ENCODE measurements around the gene TCF4.

Gene TCF4

DNA sequence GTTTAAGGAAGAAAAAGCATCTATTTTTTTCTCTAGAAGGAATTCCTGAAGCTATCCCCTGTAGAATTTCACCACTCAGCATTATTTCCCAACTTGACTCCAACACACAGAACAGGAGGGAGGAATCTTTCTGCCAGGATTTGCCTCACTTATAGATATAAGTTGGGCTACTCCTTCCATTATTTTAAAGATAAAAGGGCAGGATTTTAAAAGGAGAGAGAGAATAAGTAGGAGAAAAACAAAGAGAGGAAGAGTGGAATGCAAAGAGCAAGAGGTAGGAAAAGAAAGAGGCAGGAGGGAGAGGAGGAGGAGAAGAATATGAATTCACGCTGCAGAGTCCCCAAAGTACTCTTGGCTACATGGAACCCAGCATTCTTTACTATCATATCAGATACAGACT is 182.5 kb downstream of the TCF4 start:
- no peak for DNase-seq

DNA sequence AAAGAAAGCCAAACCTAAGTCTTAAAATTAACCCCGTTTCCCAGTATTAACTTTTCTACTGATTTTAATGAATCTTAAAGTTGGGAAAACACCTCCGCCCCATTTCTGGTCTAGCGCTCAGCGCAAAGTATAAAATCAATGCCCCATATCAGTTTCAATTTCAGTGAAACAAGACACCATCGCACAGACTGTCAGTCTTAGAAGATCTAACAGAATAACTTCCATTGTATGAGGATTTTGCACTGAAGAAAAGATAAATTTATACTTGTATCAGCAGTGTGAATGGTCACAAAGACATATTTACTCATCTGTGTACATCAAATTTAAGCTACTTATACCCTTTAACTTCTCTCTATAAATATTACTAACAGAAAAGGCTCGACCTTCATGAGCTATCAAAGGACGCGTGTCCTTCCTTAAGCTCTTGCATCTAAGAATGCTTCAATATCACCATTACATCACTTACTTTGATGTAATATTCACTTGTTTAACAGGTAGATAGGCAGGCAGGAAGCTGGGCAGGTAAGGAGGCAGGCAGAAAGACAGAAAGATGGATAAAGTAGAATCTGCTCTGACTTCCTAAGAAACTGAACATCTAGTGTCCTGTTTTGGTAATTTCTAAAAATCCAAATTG is 183.0 kb downstream of the TCF4 start:
- no peak for DNase-seq

DNA sequence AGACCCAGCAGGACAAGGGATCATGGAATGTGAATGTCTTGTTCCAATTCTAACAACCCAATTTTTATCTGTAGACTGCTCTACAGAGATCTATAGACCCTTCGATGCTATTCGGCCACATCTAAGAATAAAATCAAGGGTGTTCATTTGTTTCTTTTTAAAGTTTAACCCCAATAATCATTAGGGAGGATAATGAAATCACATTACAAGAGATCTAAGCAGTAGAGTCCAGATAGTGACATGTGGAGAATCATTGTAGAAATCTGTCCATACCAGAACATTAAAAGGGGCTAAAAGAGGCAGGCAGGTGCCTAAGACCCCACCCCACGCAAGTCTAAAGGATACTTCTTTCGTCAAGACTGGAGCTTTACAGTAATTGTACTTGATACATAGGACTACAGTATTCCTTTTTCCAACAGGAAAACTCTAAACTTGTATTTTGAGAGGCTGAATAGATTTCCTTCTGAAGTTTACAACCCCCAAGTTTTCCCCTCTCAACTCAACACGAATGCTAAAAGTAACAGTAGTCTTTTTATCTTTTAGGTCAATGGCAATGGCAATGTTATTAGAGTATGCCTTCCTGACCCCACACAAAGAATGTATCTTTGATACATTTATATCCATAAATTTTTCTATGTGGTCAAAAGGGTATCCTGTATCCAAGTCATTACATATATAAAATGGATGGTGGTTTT is 183.7 kb downstream of the TCF4 start:
- no peak for DNase-seq

DNA sequence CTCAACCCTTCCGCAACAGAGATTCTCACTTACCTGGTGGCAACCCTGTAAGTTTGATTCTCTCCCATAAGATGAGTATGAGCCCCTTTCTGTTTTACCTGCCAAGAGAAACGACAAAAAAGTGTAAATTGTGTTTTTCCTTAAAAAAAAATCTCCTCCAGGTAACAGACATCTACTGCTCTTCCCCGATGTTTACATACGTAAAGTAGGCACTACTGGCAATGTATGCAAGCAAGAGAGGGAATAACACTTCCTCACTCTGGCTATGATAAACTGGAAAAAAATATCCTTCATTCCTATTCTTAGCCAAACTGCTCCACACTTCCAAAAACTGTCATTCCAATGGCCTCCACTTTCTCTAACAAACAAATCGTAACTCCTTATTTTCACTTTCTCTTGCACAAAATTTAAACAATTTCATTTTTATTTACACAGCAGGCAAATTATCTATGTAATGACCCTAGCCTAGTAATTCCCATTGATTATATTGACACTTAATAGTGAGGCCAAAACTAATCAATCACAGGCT is 184.5 kb downstream of the TCF4 start:
- DNase-seq: no peak

DNA sequence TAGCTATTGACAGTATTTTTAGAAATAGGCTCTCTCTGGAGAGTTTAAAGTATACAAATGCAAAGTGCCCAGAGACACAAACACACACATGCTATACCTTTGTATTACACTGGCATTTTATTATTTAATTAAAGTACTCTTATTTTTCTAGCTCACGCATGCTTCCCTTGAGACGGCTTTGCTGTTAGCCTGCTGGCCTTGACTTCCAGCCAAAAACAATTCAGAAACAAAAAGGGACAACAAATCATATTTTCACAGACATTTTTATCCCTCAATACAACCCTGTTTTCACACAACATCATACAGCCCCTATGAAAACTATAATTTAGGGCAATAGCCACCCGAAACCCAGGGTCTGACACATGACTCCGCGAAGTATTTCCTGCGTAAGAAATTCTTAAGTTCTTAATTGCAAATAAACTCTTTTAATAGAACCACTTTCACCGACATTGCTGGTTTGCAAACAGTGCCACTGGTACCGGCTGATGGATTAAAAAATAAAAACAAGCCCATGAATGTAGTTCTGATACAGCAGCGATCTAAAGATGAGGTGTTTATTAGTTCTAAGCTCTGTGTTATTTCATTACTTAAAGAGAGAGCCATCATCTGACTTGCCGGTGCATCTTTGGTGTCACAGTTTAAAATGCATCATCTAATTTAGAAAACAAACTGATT is 185.1 kb downstream of the TCF4 start:
- no peak for DNase-seq

DNA sequence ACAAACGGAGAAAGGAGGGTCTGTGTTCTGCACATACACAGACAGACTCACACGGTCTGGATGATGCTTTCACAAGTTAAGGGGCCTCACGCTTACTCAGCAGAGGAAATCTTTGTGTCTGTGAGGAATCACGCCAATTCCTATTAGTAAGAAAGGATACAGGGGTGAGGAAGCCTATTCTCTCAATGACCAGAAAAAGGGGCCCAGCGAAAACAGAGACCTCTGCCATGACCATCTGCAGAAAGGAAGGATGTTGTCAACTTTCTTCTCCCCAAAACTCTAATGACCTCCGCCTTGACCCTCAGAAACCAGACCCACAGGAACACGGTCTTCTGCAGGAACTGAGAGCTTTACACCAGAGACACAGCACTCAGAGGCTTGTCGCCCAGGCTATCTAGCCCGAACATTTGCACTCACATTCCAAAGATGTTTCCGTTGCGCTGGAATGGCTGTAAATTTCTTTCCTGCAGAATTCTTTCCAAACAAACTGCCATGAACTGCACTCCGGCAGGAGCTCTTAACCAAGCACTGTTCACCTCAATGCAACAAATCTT is 186.3 kb downstream of the TCF4 start:
- no peak for DNase-seq

DNA sequence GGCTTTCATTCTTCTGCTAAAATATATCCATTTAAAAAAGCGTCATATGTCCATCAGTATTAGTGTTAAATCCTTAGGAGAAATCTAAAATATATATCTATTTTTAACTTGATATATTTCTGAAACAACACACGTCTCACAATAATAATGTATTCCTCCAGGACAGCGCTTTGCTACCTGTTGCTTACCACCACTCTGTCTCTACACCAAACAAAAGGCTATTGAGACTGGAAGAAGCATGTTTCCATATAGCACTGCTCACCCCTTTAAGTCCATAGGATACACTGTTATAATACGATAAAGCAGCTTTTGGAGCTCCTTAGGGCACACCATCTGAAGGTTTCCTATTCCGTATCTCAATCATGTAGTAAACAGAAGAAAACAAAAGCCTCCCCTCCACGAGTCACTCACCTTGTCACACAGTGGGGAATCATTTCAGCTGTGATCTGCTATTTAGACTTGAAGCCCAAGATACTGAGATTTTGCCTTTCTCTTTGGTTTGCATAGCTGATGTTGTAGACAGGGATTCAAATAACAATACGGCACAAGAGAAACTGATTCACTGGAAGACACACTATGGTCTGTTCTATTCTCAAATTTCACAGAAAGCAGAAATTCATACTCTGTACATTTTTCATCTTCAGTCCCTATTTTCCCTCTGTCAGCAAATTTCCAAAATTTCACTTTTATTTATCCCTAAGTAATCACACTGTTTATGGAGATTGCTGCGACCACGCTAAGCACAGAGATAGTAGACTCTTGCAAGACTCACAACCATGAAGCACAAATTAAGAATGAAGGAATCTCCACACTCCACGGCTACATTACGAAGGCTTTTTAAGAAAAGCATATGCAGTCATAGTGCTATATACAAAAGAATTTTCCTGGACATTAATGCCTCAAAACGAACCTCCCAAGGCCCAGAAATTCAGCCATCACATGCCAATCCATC is 187.1 kb downstream of the TCF4 start:
- DNase-seq: no peak

DNA sequence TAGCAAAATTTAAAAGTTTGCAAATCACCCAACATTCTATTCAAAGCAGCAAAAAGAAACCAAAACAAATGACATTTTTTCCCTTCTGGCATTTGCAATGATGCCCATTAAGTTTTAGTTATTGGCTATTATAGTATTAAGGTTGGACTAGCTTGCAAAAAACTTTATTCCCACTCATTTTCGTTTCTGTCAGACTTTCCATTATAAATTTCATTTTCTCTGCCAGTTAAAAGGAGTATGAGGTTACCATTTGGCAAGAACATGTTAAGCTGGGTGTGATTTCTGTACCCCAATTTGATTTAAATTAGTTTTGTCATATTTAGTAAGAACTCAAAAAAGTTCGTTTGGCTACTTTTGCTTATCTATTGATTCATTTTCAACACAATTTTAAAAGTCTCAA is 187.9 kb downstream of the TCF4 start:
- no peak for DNase-seq

DNA sequence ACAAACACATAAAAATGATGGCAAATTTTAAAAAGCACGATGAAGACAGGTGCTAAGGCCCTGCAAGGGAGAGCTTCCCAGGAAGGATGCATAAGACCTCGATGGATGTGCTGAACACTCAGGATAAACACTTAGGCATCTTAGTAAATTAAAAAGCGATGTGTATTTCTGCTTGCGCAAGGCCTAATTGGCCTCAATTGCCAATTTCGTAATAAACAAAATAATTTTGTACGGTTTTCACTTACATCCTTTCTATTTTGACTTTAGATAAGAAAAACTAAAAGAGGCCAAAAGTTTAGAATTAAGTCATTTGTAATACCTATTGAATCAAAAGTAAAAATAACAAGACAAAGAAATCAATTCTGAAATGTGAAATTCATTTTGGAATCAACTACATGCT is 189.1 kb downstream of the TCF4 start:
- no peak for DNase-seq

DNA sequence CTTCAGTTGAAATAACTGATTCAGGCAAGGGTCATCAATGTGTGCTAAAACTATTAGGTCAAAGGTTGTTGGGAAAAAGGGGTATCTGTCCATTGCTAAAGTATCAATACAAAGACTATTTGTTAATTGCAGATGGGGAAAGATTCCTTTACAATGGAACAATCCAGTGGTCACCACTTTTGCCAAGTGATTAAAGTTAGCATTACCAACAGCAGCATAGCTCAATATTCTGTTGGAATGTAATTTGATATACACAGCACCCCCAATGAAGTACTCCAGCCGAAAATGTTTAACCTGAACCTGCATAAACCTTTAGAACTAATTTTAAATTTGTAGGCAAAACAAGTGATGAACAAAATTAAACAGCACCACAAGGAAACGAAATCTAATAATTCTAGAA is 191.0 kb downstream of the TCF4 start:
- no peak for DNase-seq

DNA sequence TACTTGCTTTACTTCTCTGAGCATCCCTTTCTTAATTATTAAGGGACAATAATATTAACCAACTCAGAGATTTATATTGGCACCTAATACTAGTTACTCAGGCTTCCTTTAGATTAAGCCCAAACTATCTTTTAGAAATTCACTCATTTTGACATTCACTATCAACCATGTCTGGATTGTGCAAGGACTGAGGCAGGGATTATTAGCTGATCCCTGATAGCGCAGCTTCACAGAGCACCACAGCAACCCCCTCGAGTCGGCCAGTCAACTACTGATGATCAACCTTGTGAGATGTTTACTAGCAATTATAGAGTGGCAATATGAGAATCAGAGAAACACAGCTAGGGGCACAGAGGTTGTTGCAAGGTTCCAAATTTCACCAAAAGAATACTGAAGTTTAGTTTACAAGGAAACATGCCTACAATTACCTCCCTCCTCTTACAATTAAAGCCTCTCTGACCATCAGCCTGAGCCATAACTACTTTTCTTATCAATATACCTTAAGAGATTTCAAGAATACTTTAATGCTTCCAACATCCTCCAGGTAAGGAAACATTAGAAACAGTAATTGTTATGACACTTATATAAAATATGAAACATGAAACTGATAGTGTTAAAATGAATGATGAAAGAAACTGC is 191.6 kb downstream of the TCF4 start:
- DNase-seq: no peak

DNA sequence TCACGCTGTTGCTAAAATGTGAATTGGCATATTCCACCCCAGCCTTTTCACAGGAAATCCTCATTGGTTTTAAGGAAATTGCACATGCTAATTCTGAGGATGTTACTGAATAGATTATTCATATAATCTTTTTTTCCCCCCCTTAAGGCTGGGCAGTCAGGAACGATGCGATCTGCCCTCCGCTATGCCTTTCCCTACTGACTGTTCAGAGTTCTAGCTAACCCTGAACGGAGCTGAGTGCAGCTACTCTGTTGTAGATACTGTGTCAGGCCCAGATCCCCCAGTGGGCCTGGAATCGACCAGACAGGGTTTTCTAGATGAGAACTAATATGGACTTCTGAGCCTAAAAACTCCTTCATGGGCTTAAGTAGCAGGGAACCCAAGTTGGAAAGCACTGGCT is 192.2 kb downstream of the TCF4 start:
- DNase-seq: no peak

DNA sequence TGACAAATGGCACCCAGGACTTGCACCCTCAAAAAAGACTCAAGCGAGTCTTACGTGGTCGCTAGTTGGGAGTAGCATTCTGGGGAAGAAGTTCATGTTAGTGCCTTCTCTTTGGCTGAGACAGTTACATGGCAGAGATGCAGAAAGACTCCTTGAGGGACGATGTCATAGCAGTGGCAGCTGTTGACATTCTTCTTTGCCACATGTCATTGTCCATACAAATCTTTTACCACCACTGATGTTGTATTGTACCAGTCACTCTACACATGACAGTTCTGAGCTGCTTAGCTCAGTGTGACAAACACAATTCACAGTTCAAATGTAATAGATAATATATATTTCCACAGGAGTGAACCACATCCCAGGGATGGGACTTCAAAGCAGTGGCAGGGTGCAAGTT is 197.1 kb downstream of the TCF4 start:
- DNase-seq: no peak

DNA sequence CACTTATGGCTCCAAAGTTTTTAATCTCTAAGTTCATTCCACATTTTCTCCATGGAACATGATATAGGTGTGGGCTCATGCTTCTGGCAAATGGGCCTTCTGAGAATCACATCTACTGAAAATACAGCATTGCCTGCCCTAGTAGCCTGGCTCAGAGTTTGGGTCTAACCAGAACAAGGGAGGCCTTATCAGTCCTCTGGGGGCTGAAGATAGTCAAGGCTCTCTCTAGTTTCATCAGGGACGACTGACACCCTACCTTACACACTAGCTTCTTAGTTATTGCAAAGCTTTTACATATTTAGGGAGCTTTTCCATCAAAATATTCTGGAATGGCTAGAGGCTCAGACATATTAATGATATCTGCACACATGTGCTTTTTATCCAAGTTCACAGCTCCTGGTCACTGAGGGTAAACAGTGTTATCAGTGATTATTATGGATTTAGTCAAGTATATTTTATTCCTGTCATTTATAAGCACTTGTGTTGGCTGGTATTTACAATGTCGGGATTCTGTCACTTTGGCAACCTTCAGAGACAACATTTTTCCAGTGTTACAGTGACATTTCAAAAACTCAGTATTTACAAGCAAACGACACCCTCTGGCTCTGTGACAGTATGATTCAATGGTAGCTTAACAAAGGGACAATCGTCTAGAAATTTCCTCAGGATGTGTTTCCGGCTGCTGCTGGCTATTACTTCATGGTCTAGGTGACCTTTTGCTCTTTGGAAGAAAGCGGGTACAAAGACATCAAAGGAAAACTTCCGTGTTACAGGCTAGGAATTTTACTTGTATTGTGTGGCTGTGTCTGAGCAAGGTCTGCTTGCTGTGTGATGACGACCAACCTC is 200.6 kb downstream of the TCF4 start:
- DNase-seq: no peak

DNA sequence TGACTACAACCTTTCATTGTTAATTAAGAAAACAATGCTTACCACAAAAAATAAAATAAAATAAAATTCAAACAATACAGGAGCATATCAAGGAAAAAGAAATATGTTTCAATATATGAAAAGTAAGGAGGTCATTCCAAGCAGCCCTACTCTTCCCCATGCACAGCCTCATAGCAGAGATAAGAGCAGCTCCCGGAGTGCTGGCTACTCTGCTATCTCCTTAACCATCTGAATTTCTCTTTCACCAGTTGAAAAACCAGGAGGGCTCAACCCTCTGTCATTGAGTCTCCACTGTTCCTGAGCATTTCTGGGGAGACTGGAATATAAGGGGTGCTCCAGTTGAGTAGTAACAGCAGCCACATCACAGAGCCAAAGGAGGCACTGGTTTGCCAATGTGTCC is 201.4 kb downstream of the TCF4 start:
- no peak for DNase-seq

DNA sequence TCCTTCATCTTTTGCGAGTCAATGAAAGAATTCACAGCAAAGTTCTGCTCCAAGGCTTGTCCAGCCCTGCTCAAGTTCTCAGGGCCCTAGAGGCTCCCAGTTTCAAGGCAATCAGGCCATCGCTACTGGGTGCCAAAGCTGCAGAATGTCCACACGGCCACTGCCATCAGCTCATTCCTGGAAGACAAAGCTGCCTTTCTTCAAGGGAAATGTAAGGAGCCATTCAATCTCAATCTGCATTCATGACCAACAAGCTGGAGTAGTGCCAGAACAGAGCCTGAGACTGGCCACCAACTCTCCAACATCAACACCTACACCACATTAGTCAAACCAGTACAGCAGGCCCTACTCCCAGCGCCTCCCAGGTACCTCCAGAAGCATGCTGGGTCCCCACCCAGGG is 202.2 kb downstream of the TCF4 start:
- DNase-seq: no peak

DNA sequence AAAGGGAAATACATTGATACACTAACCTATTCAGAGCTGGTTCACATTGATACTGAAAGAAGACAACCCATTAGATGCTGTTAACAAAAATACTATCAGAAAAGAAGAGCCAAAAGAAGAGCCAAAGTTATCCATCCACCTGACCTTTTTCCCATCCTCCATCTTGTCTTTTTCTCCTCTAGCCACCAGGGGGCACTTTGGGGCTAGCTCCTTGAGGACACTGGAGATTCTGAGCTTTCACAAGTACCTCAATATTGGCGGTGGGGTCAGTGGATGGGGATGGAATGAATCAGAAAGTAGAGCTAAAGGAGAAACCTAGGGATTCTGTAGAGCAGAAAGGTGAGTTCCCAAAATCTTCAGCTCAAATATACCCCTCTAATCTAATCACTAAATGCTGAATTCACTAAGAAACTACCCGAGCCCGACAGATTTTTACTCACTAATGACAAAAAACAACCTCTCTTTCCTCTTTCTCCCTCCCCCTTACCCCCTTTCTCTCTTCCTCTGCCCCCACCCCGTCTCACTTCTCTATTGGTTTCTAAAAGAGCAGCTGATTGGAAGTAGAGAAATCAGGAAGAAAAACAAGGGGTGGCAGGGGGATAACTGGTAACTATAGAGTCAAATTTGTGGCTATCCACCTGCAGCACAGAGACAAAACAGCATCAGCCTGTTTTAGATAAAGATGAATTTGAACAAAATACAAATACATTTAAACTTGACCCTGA is 203.3 kb downstream of the TCF4 start:
- DNase-seq: no peak

DNA sequence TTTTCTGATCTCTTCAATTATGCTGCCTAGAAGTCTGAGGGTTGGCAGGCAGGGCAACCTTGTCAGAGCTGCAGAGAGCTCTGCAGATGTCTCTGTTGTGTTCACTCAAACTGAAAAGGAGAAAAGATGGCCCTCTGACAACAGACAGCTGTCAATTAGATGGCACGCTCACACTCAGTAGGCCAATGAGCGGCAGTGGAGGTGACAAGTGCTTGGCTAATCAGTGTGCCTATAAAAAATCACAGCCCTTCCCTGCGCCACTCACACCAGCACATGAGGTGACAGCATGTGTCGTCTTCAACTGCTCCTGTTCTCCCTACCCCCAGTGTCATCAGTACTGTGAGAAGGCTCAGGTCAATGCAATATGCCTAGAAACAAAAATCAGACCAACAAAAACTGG is 203.9 kb downstream of the TCF4 start:
- no peak for DNase-seq

DNA sequence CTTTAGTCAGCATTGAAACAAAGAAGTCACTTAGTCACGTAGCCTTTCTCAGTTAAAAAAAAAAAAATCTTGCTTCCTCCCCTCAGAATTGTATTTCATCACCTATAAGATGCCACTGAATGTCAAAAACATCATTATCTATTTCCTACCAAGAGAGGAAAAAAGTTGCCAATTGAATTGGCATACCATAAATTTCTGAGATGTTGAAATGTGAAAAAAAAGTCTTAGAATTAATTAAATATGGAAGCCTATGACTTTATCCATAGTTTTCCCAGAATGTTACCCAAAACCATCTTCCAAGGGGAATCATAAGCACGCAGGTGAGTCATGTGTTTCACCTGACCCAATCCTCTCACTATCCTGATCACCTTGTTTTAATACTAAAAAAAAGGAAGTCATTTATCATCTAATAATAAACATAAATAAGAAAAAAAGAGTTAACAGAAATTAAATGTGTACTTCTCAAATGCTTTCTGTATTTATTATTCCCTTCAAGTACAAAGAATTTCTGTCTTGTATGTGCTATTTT is 205.7 kb downstream of the TCF4 start:
- no peak for DNase-seq

DNA sequence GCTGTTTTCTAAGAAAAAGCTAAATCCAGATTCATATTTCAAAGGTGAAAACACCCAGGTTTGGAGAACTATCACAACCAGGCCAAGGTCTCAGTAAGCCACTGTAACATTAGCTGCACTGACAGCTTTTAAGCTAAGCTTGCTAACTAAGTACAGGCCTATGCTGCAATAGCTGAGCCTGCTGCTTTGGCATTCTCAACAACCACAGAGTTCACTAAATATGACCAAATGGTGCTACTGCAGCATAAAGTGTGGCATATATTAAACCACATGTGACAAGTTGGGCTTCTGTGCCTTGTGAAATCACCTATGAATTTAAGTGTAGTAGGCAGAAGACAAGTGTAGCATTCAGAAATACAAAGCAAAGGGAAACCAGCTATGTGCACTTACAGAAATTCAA is 206.7 kb downstream of the TCF4 start:
- DNase-seq: no peak

All from stimulated activated naive CD4-positive, alpha-beta T cell (primary cell).